Measurements from ENCODE around the gene SHMT1.
"Not testable (repeated sequence)": the region's sequence is repeated elsewhere in the genome, so short reads cannot be mapped to it uniquely, and the experiment has no call there.

DNA sequence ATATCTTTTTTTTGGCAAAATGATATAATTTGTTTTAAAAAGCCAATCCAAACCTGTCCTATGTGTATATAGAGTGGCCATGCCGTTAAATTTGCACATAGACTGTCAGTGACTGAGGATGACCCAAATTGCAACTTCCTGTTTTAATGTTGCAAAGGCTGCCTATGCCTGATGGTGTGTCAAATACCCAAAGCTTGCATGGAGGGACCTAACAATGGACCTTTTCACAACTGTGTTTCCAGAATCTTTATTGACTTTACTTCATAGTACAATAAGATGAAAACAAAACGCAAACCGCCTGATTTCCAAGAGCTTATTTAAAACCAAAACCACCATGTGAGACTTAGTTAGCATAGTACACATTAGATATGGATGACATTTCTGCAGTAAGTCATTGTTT lies 45.6 kb upstream of the SHMT1 start:
- not testable (repeated sequence) for TF ChIP-seq RARB (CRISPR knock-in tag; IDR thresholded peaks at IDR 0.05); OSR1 (CRISPR knock-in tag; IDR thresholded peaks at IDR 0.05); ARNTL (CRISPR knock-in tag; IDR thresholded peaks at IDR 0.05; ENCODE audit: borderline replicate concordance, low read depth); ISL1 (CRISPR knock-in tag; IDR thresholded peaks at IDR 0.05); ZC3H10 (CRISPR knock-in tag; IDR thresholded peaks at IDR 0.05); SNAI2 (CRISPR knock-in tag; IDR thresholded peaks at IDR 0.05)

Measured in SK-N-SH treated with all-trans-retinoic acid at 6 μM for 48 hours (cell line).